ENCODE measurements around the gene NAA40.
A peak's percentile ranks its signal among the peaks of the same experiment; 100 is the strongest.

Gene NAA40

GRCh38 chr11:63978551-63979239 is 39.9 kb downstream of the NAA40 start:
- H3K79me2 ChIP-seq (ENCODE audit: insufficient read depth, low read length): peaks cover 67% of the 10 kb centered on the region
- no peak for DNase-seq

GRCh38 chr11:63979426-63979825 is 40.6 kb downstream of the NAA40 start:
- Histone ChIP-seq H3K36me3 (ENCODE audit: insufficient read depth, low read length) (peaks cover 30% of the 10 kb centered on the region), H3K27ac (ENCODE audit: low read length) (no peak overlapping the region), H3K27me3 (ENCODE audit: insufficient read depth, low read length, poor library complexity) (no peaks in the 10 kb centered on the region), H3K4me1 (ENCODE audit: insufficient read depth, low read length) (peaks cover 25% of the 10 kb centered on the region), H3K4me3 (ENCODE audit: low read depth in 1 of 2, low read length in 2 of 2) (no peak overlapping the region), H3K9ac (ENCODE audit: low read depth, low read length) (no peak overlapping the region), H3K9me3 (ENCODE audit: insufficient read depth, low read length, severe bottlenecking) (no peaks in the 10 kb centered on the region), H3K4me2 (ENCODE audit: insufficient read depth, low read length) (no peak overlapping the region), H2AFZ (ENCODE audit: low read depth, low read length) (no peak overlapping the region), H4K20me1 (ENCODE audit: insufficient read depth, low read length) (peaks cover 26% of the 10 kb centered on the region; the same call in 1 of the 2 replicates), H3K79me2 (ENCODE audit: insufficient read depth, low read length) (peaks cover 70% of the 10 kb centered on the region)
- no peak for DNase-seq
- TF ChIP-seq CTCF (IDR thresholded peaks at IDR 0.05; ENCODE audit: borderline replicate concordance, extremely low read depth, low read length, poor library complexity, severe bottlenecking): no peak
- no peak for TF ChIP-seq EZH2 (IDR thresholded peaks at IDR 0.05; ENCODE audit: borderline replicate concordance, low read depth, low read length, severe bottlenecking)
- no peak for ATAC-seq (ENCODE audit: insufficient read depth, low read depth)

More at GRCh38 chr11:63978551-63979239, 39.9 kb downstream of the NAA40 start:
- H3K4me3 ChIP-seq (ENCODE audit: low read depth in 1 of 2, low read length in 2 of 2): no peak overlapping the region
- H3K9ac ChIP-seq (ENCODE audit: low read depth, low read length): no peak overlapping the region
- TF ChIP-seq EZH2 (IDR thresholded peaks at IDR 0.05; ENCODE audit: borderline replicate concordance, low read depth, low read length, severe bottlenecking) (no peak), CTCF (IDR thresholded peaks at IDR 0.05; ENCODE audit: borderline replicate concordance, extremely low read depth, low read length, poor library complexity, severe bottlenecking) (no peak)
- H4K20me1 ChIP-seq (ENCODE audit: insufficient read depth, low read length): peaks cover 26% of the 10 kb centered on the region; the same call in 1 of the 2 replicates
- no peak overlapping the region for H3K27ac ChIP-seq (ENCODE audit: low read length)
- no peak overlapping the region for H3K4me2 ChIP-seq (ENCODE audit: insufficient read depth, low read length)
- H3K4me1 ChIP-seq (ENCODE audit: insufficient read depth, low read length): peaks cover 26% of the 10 kb centered on the region
- no peak overlapping the region for H2AFZ ChIP-seq (ENCODE audit: low read depth, low read length)
- H3K27me3 ChIP-seq (ENCODE audit: insufficient read depth, low read length, poor library complexity): no peaks in the 10 kb centered on the region
- peaks cover 30% of the 10 kb centered on the region for H3K36me3 ChIP-seq (ENCODE audit: insufficient read depth, low read length)
- no peaks in the 10 kb centered on the region for H3K9me3 ChIP-seq (ENCODE audit: insufficient read depth, low read length, severe bottlenecking)
- no peak for ATAC-seq (ENCODE audit: insufficient read depth, low read depth)

- Histone ChIP-seq H3K36me3 (ENCODE audit: insufficient read depth, low read length) (peaks cover 35% of the 10 kb centered on the region), H3K79me2 (ENCODE audit: insufficient read depth, low read length) (peaks cover 74% of the 10 kb centered on the region), H3K9ac (ENCODE audit: low read depth, low read length) (peak overlapping the region; percentile 95), H3K4me1 (ENCODE audit: insufficient read depth, low read length) (peaks cover 40% of the 10 kb centered on the region), H4K20me1 (ENCODE audit: insufficient read depth, low read length) (peaks cover 30% of the 10 kb centered on the region; the same call in 1 of the 2 replicates), H3K4me3 (ENCODE audit: low read depth in 1 of 2, low read length in 2 of 2) (peak overlapping the region; percentile 89 to 94), H3K27me3 (ENCODE audit: insufficient read depth, low read length, poor library complexity) (no peaks in the 10 kb centered on the region), H3K27ac (ENCODE audit: low read length) (peak overlapping the region; percentile 90), H3K9me3 (ENCODE audit: insufficient read depth, low read length, severe bottlenecking) (no peaks in the 10 kb centered on the region), H3K4me2 (ENCODE audit: insufficient read depth, low read length) (peak overlapping the region; percentile 98), H2AFZ (ENCODE audit: low read depth, low read length) (peak overlapping the region; percentile 90)
- peak; percentile 75 for ATAC-seq (ENCODE audit: insufficient read depth, low read depth)
- TF ChIP-seq CTCF (IDR thresholded peaks at IDR 0.05; ENCODE audit: borderline replicate concordance, extremely low read depth, low read length, poor library complexity, severe bottlenecking) (no peak), EZH2 (IDR thresholded peaks at IDR 0.05; ENCODE audit: borderline replicate concordance, low read depth, low read length, severe bottlenecking) (no peak)
- peak; percentile 77 for DNase-seq
Observed at GRCh38 chr11:63985812-63986155, 47.0 kb downstream of the NAA40 start.
